Astrocyte (in vitro differentiated cells and primary cell): ENCODE results near the gene LIMK2. TPM values are rescaled to one million over a fixed set of nuclear protein-coding genes. Genes with fewer than 3 reads are reported as not detected.

Source experiments
- DNase-seq: peaks from one replicate; pipeline ENCODE4 v3.0.0-alpha.2; 2010; ENCODE audit warnings: low read depth
- FAIRE-seq: peaks from 2 replicates; lab custom pipeline; 2011; peaks lifted over from hg19 to GRCh38; lab: Jason Lieb, UNC
- H2AFZ ChIP-seq: 2 replicates; pipeline ENCODE4 v1.6.0; 2012; ENCODE audit warnings: low read depth, low read length, inconsistent platforms
- H3K27ac ChIP-seq: 2 replicates; pipeline ENCODE4 v1.5.1; 2011; ENCODE audit warnings: low read depth, low read length, inconsistent platforms
- H3K27me3 ChIP-seq: 2 replicates; pipeline ENCODE4 v1.6.0; 2011; ENCODE audit warnings: low read length, inconsistent platforms; ENCODE audit not compliant: insufficient read depth
- H3K36me3 ChIP-seq: 2 replicates; pipeline ENCODE4 v1.5.1; 2011; ENCODE audit warnings: low read length, inconsistent platforms; ENCODE audit not compliant: insufficient read depth
- H3K4me1 ChIP-seq: 2 replicates; pipeline ENCODE4 v1.5.1; 2011; ENCODE audit warnings: low read length, inconsistent platforms; ENCODE audit not compliant: insufficient read depth
- H3K4me2 ChIP-seq: 2 replicates; pipeline ENCODE4 v1.6.0; 2012; ENCODE audit warnings: low read length, inconsistent platforms
- H3K4me3 ChIP-seq: 2 replicates; pipeline ENCODE4 v1.5.1; 2011; ENCODE audit warnings: low read depth, mild to moderate bottlenecking, low read length, inconsistent platforms; ENCODE audit not compliant: insufficient read depth
- H3K79me2 ChIP-seq: 2 replicates; pipeline ENCODE4 v1.6.0; 2012; ENCODE audit warnings: mild to moderate bottlenecking, low read length, inconsistent platforms; ENCODE audit not compliant: insufficient read depth
- H3K9ac ChIP-seq: 2 replicates; pipeline ENCODE4 v1.6.0; 2012; ENCODE audit warnings: mild to moderate bottlenecking, low read length, inconsistent platforms
- H3K9me3 ChIP-seq: 2 replicates; pipeline ENCODE4 v1.5.1; 2012; ENCODE audit warnings: low read depth, mild to moderate bottlenecking, low read length, inconsistent platforms; ENCODE audit not compliant: insufficient read depth
- H4K20me1 ChIP-seq: 2 replicates; pipeline ENCODE4 v1.6.0; 2012; ENCODE audit warnings: low read length, inconsistent platforms; ENCODE audit not compliant: insufficient read depth
- H3K27ac Mint-ChIP-seq: one replicate; pipeline ENCODE4 v1.8.0; 2021; ENCODE audit warnings: mild to moderate bottlenecking, mixed read lengths; ENCODE audit not compliant: unreplicated experiment
- H3K27me3 Mint-ChIP-seq: one replicate; pipeline ENCODE4 v1.8.0; 2021; ENCODE audit warnings: low read depth, mixed read lengths; ENCODE audit not compliant: unreplicated experiment
- H3K36me3 Mint-ChIP-seq: one replicate; pipeline ENCODE4 v1.8.0; 2021; ENCODE audit warnings: low read depth, mixed read lengths; ENCODE audit not compliant: unreplicated experiment
- H3K4me1 Mint-ChIP-seq: one replicate; pipeline ENCODE4 v1.8.0; 2021; ENCODE audit warnings: low read depth, mixed read lengths; ENCODE audit not compliant: unreplicated experiment
- H3K4me3 Mint-ChIP-seq: one replicate; pipeline ENCODE4 v1.8.0; 2021; ENCODE audit warnings: mild to moderate bottlenecking, moderate library complexity, mixed read lengths; ENCODE audit not compliant: unreplicated experiment
- H3K9me3 Mint-ChIP-seq: one replicate; pipeline ENCODE4 v1.8.0; 2021; ENCODE audit warnings: mild to moderate bottlenecking, mixed read lengths; ENCODE audit not compliant: unreplicated experiment
- EZH2 ChIP-seq: IDR thresholded peaks from 2 replicates; pipeline ENCODE4 v1.6.1; 2012; ENCODE audit warnings: mild to moderate bottlenecking, low read length, inconsistent platforms; ENCODE audit not compliant: insufficient read depth
- total RNA-seq: library from RNA; stranded (reverse); gene quantifications from 2 replicates; pipeline ENCODE4 v1.2.1, GENCODE V29; 2021
- TF ChIP-seq, protein P1 (sequence below): IDR thresholded peaks from 2 replicates; pipeline ENCODE4 v1.5.1; 2011; ENCODE audit warnings: low read depth, mild to moderate bottlenecking, inconsistent platforms, low read length, moderate library complexity; ENCODE audit not compliant: insufficient read depth

Gene LIMK2
- total RNA-seq, 1 donor from 2014 or later, result 128 TPM

DNA sequence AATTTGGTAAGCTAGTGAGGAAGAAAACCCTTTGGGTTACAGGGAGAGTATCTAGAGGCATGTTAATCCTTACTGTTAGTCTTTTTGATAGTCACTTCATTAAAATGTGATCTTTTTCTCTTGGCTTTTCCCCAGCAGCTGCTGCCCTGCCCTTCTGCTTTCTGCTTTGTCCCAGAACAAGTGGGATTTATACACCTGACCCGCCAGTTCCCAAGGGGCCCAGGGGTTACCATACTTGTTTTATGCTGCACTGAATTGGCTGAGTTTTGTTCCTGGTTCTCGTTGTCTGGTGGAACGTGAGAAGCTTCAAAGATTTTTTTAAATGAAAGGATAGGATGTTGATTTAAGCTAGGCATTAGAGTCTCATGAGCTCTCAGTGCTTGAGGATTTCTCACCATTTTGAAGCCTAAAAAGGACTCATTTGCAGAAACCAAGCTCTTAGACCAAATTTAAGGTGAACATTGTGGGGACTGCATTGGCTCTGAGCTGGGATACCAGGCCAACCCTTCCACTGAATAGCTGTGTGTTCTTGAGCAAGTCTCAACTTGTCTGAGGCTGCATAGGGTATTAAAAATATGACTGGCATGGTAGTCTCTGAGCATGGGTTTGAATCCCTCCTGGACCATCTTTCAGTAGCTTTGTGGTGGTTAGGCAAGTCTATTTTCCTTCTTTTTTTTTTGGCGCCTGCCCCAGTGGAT lies 6.6 kb downstream of the LIMK2 start:
- H3K9ac ChIP-seq, result no peak overlapping the region
- TF ChIP-seq, protein P1, sequence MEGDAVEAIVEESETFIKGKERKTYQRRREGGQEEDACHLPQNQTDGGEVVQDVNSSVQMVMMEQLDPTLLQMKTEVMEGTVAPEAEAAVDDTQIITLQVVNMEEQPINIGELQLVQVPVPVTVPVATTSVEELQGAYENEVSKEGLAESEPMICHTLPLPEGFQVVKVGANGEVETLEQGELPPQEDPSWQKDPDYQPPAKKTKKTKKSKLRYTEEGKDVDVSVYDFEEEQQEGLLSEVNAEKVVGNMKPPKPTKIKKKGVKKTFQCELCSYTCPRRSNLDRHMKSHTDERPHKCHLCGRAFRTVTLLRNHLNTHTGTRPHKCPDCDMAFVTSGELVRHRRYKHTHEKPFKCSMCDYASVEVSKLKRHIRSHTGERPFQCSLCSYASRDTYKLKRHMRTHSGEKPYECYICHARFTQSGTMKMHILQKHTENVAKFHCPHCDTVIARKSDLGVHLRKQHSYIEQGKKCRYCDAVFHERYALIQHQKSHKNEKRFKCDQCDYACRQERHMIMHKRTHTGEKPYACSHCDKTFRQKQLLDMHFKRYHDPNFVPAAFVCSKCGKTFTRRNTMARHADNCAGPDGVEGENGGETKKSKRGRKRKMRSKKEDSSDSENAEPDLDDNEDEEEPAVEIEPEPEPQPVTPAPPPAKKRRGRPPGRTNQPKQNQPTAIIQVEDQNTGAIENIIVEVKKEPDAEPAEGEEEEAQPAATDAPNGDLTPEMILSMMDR, result no peak
- no peak for TF ChIP-seq EZH2
- no peaks in the 10 kb centered on the region for H3K9me3 ChIP-seq
- no peak for DNase-seq
- peak overlapping the region; percentile 73 for H3K27ac Mint-ChIP-seq
- peaks cover 2% of the 10 kb centered on the region for H3K79me2 ChIP-seq
- H3K36me3 ChIP-seq, result no peaks in the 10 kb centered on the region
- H4K20me1 ChIP-seq, result peaks cover 3% of the 10 kb centered on the region
- peaks cover 4% of the 10 kb centered on the region for H3K4me1 ChIP-seq
- no peaks in the 10 kb centered on the region for H3K27me3 Mint-ChIP-seq
- no peak overlapping the region for H3K27ac ChIP-seq
- peak overlapping the region; percentile 10 for H3K4me3 Mint-ChIP-seq
- no peak overlapping the region for H2AFZ ChIP-seq
- FAIRE-seq, result no peak
- H3K9me3 Mint-ChIP-seq, result no peaks in the 10 kb centered on the region
- H3K4me1 Mint-ChIP-seq, result peaks cover 18% of the 10 kb centered on the region
- no peaks in the 10 kb centered on the region for H3K27me3 ChIP-seq
- H3K4me3 ChIP-seq, result no peak overlapping the region
- H3K36me3 Mint-ChIP-seq, result peaks cover 9% of the 10 kb centered on the region
- no peak overlapping the region for H3K4me2 ChIP-seq

DNA sequence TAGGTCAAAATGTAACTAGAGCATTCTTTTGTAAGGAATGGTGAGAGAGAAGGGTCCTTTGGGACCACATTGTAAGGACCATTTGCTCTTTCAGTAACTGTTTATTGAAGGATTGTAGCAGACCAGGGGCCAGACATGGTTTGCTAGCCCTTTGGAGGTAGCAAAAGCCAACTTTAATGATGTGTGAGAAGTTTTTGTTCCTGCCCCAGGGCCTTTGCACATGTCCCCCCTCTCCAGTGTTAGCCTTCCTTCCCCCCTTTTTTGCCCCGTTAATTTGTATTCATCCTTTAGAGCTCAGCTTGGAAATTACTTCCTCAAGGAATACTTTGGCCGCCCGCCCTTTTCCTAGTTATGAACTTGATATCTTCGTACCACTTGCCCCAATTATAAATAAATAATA lies 9.0 kb downstream of the LIMK2 start:
- Mint-ChIP-seq H3K27me3 (no peaks in the 10 kb centered on the region), H3K36me3 (peaks cover 9% of the 10 kb centered on the region), H3K4me3 (no peak overlapping the region), H3K9me3 (no peaks in the 10 kb centered on the region), H3K27ac (no peak overlapping the region), H3K4me1 (peaks cover 18% of the 10 kb centered on the region)
- H4K20me1 ChIP-seq, result peaks cover 3% of the 10 kb centered on the region
- H3K36me3 ChIP-seq, result peaks cover 2% of the 10 kb centered on the region
- H3K9ac ChIP-seq, result no peak overlapping the region
- no peaks in the 10 kb centered on the region for H3K9me3 ChIP-seq
- peaks cover 2% of the 10 kb centered on the region for H3K79me2 ChIP-seq
- no peak overlapping the region for H3K4me2 ChIP-seq
- no peak for DNase-seq
- H2AFZ ChIP-seq, result no peak overlapping the region
- no peak for TF ChIP-seq EZH2
- TF ChIP-seq, protein P1, result no peak
- H3K27ac ChIP-seq, result no peak overlapping the region
- no peak overlapping the region for H3K4me3 ChIP-seq
- no peak for FAIRE-seq
- peaks cover 4% of the 10 kb centered on the region for H3K4me1 ChIP-seq
- H3K27me3 ChIP-seq, result no peaks in the 10 kb centered on the region

DNA sequence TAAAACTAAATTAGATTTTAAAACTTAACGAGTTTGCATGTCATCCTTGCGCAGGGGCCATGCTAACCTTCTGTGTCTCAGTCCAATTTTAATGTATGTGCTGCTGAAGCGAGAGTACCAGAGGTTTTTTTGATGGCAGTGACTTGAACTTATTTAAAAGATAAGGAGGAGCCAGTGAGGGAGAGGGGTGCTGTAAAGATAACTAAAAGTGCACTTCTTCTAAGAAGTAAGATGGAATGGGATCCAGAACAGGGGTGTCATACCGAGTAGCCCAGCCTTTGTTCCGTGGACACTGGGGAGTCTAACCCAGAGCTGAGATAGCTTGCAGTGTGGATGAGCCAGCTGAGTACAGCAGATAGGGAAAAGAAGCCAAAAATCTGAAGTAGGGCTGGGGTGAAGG lies 10.6 kb downstream of the LIMK2 start:
- no peak overlapping the region for H3K27ac Mint-ChIP-seq
- H3K79me2 ChIP-seq, result peaks cover 2% of the 10 kb centered on the region
- no peak for FAIRE-seq

More for the DNA sequence above, 10.6 kb downstream of the LIMK2 start:
- Mint-ChIP-seq H3K4me1 (peaks cover 15% of the 10 kb centered on the region), H3K27me3 (no peaks in the 10 kb centered on the region), H3K4me3 (no peak overlapping the region), H3K36me3 (peaks cover 13% of the 10 kb centered on the region), H3K9me3 (no peaks in the 10 kb centered on the region)
- H3K27ac ChIP-seq, result no peak overlapping the region
- no peak overlapping the region for H3K9ac ChIP-seq
- no peak overlapping the region for H2AFZ ChIP-seq
- no peaks in the 10 kb centered on the region for H3K9me3 ChIP-seq
- H3K27me3 ChIP-seq, result no peaks in the 10 kb centered on the region
- TF ChIP-seq, protein P1, result no peak
- no peak for TF ChIP-seq EZH2
- H4K20me1 ChIP-seq, result peaks cover under 1% of the 10 kb centered on the region
- H3K4me2 ChIP-seq, result no peak overlapping the region
- peaks cover 2% of the 10 kb centered on the region for H3K36me3 ChIP-seq
- H3K4me1 ChIP-seq, result peaks cover 4% of the 10 kb centered on the region
- DNase-seq, result no peak
- H3K4me3 ChIP-seq, result no peak overlapping the region
